D341Med (cell line): ENCODE measurements around the gene POLD2.
"Not testable (repeated sequence)": the region's sequence is repeated elsewhere in the genome, so short reads cannot be mapped to it uniquely, and the experiment has no call there.

Experiments used
- DNase-seq: peaks from one replicate; pipeline ENCODE4 v3.0.0; 2012; ENCODE audit warnings: low spot score

Gene POLD2

DNA sequence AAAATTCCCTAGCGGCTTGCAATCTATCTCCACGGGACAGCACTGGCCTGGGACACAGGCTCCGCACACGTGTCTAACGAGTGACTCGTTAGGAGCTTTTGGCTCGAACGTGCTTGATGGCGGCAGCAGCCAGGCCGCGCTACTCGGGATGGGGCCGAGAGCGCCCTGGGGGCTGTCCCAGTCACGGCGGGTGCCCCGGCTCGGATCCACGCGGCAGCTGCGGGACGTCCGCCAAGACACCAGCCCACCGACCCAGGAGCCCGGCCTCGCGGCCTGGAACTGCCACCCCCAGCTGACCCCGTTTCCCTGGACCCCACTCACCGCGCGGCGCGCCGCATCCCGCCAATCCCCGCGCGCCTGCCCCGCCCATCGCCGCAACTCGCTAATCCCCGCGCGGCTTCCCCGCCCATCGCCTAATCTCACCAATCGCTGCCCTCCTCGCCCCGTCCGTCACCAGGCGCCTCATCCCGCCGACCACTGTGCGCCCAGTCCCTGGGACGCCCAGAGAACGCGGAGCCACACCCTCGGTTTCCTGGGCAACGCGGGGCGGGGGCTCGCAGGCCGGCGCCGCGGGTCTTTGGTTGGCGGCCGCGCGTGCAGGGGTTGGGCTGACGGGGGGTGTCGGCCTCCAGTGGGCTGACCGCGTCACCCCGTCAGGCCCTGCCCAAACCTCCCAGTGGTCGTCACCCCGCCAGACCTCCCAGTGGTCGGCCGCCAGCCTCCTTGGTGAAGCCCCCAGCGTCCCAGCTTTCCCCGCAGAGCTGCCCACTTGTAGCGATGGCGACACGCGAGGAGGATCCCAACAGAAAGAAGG is at the start of gene POLD2:
POLD2 (minus strand) TSS at position 359 of the 814 bp plus-strand sequence. CDS start 1,495 bp downstream, outside the sequence.
- DNase-seq, result peak; percentile 99

DNA sequence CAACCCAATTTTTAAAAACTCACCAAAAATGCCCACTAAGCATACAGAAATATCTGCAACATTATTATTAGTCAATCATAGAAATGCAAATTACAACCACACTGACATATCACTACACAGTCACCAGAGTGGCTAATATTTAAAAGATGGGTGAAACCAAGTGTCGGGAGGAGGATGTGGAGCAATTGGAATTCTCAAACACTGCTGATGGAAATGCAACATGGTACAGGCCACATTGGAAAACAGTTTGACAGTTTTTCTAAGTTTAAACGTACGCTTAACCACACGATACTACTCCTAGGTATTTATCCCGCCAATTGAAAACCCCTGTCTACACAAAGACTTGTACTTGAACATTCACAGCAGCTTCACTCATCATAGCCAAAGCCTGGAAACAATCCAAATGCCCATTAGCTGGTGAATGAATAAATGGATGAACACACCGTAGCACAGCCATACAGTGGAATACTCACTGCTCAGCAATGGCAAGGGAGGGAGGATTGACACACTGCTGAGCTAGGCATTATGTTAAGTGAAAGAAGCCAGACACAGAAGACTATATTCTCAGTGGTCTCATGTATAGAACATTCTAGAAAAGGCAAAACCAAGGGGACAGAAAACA is 49.6 kb upstream of the POLD2 start:
- DNase-seq, result no peak

DNA sequence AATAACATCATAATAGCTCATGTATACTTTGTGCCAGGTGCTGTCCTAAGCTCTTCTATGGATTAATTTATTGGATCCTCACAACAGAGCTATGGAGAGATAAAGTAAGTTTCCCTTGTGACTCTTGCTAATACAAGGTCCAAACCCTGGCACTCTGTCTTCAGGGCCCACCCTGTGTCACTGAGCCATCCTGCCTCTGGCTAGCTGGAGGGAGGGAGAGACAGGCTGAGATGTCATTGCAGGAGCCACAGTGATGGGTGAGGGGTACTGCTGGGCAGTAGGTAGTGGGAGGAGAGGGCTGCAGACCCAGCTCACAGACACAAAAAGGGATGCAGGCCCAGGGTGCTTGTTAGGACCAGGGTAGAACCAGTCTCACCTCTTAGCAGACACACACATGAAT is 49.0 kb upstream of the POLD2 start:
- no peak for DNase-seq

DNA sequence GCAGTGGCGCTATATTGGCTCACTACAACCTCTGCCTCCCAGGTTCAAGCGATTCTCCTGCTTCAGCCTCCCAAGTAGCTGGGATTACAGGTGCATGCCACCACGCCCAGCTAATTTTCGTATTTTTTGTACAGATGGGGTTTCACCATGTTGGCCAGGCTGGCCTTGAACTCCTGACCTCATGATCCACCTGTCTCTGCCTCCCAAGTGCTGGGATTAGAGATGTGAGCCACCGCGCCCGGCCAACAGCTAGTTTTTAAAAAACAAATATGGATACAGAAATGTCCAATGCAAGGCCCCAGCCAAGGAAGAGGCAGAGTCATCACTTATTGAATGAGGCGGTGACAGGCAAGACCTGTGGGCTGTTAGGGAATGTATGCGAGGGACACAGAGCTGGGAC is 48.6 kb upstream of the POLD2 start:
- not testable (repeated sequence) for DNase-seq

DNA sequence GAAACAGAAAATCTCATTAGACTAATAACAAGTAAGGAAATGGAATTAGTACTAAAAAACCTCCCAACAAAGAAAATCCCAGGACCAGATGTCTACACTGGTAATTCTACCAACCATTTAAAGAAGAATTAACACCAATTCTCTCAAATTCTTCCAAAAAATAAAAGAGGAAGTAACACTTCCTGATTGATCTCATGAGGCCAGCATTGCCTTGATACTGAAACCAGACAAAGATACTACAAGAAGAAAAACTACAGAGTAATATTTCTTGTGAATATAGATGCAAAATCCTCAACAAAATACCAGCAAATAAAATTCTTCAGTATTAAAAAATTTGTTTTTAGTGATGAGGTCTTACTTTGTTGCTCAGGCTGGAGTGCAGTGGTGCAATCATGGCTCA is 44.6 kb upstream of the POLD2 start:
- DNase-seq, result no peak

DNA sequence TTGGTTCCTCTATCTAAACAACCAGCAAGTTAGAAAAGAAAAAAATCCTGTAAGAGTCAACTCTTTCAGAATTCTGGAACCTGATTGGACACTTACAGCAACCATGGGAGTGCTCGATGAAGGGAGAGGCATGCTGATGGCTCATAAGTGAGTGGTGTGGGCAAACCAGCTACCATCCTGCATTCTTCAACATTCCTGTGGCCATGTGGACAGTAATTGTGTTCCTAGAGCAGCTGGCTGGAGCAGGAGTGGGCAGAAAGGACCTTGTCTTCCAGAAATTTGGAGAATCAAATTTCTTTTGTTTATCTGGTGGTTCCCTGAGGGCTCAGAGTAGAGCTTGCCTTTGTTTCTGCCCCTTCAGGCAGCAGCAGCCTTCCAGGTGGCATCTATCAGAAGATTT is 40.2 kb upstream of the POLD2 start:
- no peak for DNase-seq

DNA sequence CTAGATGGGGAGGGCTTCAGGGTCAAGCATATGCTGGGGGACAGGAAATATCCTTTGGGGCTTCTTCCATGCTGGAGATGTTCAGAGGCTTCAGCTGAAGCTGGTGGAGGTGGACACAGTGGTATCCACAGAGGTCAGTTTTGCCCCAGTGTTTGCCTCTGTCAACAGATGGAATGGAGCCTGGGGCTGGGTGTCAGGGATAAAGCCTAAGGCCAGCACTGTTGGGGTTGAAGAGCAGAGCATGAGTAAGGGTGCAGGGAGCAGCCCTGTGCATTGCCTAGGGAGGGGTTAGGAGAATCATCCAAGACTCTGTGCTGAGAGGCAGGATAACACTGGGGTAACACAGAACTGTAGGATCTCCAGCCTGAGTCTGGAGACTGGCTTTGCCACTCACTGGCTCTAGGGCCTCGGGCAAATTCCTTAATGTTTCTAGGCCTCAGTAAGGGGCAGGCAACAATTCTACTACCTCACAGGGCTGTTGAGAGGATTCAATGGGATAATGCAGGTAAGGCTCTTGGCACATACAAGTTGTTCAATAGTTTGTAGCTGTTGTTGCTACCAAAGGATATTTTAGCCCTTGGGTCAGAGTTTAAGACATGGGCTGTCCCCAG is 39.5 kb upstream of the POLD2 start:
- DNase-seq, result no peak

DNA sequence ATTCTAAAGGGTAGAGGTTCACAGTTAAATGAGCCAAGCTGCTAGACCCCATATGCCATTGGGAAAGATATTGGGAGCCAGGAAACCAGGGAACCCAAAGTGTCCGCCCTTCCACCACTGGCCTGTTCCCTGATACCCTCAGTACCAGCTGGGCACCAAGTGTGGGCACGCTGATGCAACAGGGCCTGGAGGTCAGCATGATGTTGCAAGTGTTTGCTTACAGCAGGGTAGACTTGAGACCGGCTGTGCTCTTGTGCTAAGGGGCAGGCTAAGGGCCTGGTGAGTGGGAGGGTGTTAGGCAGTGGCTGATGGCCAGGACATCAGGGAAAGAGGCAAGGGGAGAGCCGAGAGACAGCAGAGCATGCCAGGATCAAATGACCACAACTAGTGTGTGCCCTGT is 38.8 kb upstream of the POLD2 start:
- DNase-seq, result no peak

DNA sequence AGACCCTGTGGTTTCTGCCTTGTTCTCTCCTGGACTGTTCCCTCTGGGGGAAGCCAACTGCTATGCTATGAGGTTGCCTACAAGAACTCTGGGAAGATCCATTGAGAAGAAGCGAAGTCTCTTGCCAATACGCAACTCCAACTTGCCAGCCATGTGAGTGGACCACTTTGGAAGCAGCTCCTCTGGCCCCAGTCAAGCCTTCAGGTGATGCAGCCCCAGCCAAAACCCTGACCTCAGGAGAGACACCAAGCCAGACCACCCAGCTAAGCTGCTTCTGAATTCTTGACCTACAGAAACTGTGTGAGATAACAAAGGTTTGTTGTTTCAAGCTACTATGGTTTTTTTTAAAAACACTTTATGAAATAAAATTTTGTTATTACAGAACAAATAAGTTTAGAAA is 38.0 kb upstream of the POLD2 start:
- no peak for DNase-seq

DNA sequence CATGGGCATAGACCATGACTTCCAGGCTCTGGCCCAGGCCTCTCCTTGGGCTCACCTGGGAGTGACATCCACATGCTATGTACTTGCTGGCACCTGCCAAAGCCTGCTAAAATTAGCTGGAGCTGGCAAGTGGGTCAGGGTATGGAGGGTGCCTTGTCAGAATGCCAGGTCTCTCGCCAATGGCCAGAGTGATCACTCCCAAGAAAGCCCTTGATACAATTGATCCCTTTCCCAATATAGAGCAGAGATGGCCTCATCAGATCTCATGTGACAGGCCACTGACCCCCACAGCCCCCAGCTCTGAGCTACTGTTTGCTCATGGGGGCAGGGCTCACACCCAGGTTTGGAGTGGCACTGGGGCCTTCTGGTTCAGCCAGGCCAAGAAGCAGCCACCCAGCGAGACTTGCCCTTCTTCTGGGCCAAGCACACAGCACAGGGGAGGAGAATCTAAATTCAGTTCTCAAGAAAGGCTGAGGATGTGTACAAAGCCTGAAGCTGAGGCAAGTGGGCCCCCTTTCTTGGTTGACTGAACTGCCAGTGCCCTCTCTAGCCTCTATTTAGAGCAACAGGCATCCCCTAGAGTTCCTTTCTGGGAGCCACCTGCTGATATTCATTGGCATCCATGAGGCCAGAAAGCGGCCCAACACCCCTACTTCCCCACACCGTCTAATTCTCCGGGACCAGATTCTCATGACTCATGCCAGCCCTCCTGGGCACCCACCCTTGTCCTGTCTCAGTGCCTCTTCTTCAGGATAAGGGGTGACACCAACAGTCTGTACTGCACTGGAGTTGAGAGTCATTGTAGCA is 36.7 kb upstream of the POLD2 start:
- no peak for DNase-seq

DNA sequence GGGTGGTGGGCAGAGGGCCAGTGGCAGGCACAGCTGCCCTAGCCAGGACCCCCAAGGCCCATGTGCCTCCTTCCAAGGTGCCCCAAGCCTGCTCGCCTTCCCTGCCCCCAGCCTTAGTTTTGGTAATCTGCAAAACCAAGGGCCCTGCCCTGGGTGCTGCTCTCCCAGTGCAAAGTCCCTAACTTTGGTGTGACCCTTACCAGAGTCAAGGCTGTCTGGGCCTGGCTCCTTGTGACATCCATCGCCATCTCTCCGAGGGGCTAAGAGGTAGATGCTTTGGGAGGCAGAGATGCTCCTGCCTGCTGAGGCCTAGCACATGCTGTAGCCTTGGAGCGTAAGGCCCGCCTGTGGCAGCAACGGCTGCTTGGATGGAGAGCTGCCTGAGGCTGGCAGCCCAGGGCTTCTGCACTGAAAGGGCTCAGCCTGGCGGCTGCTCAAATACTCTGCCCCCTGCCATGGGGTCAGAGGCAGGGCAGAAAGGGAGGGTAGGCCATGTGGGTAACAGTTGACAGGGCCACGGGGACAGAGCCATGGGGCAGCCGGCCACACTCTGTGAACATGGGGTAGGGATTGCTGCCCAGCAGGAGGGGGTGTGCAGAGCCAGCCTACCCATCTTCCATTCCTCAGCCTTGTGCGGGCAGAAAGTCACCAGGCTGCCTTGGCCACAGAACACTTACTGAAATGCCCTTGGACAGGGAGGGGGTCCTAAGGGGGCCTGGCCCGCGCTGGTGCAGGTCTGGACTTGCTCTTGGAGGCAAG is 35.7 kb upstream of the POLD2 start:
- no peak for DNase-seq

DNA sequence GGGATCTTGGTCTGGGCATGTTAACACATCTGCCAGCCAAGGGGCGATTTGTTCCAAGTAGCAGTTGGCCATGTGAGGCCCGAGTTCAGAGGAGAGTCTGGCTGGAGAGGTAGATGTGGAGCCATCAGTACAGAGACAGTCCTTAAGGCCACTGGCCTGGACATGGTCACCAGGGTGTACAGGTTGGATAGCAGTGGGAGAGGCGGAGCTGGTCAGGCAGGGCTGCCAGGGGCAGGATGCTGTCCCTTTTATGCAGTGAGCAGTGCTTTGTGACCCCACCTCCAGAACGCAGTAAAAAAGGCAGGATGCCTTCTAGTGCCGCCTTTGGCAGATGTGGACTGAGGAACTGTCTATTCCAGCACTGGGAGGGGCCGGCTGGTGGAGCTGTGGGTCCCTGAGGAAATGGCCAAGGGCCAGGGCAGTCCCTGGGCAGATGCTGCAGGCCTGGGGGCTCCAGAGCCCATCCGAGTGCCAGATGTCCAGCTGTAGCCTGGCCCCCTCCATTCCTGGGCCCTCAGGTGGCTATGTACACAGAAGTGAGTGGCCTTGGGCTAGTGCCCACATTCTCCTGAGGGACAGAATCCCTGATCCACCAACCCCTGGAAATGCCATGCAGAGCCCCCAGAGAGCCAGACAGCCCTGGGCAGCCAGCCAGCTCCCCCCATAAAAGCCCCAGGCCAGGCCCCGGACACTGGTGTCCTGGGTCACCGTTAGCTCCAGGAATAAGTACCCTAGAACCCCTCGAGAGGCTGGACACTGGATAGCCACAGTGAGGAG is 34.9 kb upstream of the POLD2 start:
- DNase-seq, result no peak

DNA sequence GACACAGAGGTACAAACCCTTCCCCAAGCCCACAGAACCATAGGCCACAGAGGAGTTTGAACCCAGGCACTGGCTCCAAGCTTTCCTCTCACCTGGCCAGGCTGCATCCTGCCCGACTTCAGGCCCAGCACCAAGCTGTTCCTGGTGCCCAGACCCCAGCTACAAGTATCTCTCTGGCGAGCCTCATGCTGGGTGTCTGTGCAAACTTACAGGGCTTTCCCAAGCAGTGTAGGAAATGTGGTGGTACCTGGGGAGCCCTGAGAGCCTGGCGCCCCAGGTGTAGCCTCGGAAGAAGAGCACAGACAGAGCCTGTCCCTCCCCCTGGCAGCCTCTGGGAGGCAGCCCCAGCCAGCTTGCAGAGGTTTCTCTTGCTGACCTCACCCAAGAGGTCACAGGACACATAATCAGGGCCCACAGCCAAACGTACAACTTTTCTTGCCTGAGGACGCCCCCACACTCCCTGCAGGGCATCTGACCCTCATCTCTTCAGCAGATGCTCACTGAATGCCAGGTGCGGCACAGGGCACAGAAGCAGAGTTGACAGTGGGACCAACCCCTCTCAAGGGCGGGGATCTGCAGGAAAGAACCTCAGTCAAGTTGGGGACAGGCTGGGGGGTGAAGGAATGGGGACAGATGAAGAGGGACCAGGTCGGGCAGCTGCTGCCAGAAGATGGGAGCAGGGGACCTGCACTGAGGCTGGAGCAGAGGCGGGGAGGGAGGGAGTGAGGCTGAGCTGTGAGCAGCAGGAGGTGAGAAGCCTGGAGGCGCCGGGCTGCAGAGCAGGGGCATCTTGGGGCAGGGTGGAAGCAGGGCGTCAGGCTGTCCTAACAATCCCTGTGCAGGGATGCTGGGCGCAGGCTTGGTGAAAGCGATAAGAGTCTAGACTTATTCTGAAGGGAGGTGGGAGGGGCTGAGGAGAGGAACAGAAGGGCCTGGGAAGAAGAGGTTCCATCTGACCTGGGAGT is 34.0 kb upstream of the POLD2 start:
- no peak for DNase-seq

DNA sequence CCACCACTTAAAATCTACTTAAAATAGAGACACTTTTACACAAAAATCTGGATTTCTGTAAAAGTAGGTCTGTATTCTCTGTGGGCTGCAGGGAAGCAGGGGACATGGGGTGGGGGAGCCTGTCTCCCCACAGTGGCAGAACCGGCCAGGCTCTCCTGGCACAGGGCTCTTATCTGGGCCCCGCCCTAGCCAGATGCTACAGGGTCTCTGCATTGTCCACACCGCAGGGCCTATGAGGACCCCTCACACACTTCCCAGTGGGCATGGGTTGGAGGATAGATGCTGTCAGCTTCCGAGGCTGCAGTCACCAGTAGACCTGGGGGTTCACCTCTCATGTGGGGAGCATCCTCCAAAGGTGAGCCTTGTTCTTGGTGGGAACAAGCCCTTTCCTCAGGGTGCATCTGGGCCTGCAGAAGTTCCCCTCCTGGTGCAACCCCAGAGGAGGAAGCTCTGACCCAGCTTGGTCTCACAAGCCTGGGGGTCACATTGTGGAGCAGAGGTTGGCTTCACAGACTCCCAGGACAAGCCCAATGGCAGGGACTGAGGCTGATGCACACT is 33.2 kb upstream of the POLD2 start:
- DNase-seq, result no peak

DNA sequence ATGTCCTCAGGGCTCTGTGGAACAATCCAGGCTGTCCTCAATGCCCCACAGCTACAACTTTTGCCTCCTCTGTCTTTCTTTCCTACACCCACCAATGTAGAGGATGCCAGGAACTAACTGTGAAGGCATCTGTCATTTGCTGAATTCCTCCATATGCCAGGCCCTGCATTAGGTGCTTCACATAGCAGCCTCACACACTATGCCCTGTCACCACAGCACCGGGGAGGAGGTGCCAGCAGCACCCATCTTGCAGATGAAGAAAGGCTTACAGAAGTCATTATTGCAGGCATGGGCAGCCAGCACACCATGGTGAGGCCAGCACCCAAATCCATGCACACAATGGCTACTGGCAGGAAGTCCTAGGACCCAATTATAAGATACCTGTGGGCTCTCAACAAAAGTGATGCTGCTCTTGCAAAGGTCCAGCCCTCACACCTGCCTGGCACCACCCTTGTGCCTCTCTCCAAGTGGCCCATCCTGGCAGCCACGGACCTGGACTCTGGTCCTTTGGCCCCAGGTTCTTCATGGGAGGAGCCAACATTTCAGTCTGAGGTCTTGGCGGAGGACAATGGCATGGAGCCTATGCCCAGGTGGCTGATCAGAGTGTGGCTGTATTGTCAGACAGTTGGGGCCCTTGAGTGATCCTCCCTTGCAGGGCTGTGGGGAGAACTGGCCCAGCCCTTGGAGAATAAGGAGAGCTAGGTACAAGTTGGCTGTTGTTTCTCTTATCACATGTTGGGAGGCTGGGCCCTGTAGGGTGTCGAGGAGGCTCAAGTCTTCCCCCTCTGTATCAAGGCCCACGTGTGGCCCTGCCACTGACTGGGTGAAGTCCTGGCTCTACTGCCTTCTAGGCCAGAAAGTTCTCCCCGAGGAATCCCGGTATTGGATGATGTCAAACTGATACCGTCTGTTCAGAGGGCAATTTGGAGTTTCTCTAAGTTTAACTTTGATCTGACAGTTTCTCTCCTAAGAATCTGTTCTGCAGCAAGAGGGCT is 32.1 kb upstream of the POLD2 start:
- DNase-seq, result no peak

DNA sequence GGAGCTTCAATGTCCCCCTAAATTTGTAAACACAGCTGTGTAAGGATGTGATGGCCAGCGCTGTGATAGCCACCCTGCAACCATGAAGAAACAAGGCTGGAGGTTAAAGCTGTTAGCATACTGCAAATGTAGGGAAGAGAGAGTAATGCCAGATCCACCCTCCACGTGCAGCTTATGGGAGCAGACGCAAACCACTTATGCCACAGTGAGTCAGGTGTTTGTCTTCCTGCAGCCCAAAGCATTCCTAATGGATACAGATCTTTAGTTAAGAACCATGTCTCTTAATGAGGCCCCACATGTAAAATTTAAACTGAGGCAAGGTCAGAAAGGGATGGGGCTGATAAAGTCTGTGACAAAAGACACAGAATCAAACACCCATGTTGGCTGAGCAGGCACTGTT is 31.4 kb upstream of the POLD2 start:
- DNase-seq, result no peak

DNA sequence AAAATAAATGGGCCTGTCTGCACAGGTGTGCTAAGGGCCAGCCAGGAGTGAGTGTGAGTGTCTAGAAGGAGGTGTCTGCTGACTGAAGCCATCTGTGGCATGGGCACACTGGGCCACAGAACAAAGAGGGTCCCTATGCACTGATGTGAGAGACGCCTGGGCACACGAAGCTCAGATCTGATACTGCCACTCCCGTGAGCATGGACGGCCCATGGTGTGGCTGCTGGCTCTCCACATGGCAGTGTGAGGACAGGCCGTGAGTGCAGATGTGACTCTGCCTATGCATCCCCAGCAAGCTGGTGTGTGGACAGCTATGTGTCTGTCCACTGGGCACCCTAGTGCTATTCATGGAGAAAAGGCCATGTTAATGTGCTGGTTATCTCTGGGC is 30.6 kb upstream of the POLD2 start:
- DNase-seq, result no peak
